GM21515 (cell line): ENCODE data around the gene SLC25A41.
"Not testable (repeated sequence)": the region's sequence is repeated elsewhere in the genome, so short reads cannot be mapped to it uniquely, and the experiment has no call there.

Experiments used
- ATAC-seq: cut with Tn5 transposase; IDR thresholded peaks from one replicate; pipeline ENCODE4 v1.9.1; 2021; ENCODE audit not compliant: unreplicated experiment

The SLC25A41 gene

GRCh38 chr19:6428692-6429418 lies 4.7 kb downstream of the SLC25A41 start:
- ATAC-seq: not testable (repeated sequence)

DNA sequence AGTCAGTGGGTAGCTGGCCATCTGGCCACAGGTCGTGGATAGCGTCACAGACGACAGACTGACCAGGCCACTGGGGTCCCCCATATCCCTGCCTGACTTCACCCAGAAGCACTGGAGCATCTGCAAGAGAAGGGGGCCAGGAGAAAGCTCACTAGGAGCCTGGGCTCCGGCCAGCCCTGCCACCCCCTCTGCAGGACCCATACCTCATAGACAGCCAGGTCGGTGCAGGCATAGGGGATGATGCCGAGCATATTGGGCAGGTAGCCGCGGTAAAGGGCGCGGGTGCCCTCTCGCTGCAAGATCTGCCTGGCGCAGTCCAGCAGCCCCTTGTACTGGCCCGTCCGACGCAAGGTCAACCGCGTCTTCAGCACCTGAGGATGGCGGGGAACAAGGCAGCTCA lies 6.4 kb downstream of the SLC25A41 start:
- ATAC-seq: no peak

DNA sequence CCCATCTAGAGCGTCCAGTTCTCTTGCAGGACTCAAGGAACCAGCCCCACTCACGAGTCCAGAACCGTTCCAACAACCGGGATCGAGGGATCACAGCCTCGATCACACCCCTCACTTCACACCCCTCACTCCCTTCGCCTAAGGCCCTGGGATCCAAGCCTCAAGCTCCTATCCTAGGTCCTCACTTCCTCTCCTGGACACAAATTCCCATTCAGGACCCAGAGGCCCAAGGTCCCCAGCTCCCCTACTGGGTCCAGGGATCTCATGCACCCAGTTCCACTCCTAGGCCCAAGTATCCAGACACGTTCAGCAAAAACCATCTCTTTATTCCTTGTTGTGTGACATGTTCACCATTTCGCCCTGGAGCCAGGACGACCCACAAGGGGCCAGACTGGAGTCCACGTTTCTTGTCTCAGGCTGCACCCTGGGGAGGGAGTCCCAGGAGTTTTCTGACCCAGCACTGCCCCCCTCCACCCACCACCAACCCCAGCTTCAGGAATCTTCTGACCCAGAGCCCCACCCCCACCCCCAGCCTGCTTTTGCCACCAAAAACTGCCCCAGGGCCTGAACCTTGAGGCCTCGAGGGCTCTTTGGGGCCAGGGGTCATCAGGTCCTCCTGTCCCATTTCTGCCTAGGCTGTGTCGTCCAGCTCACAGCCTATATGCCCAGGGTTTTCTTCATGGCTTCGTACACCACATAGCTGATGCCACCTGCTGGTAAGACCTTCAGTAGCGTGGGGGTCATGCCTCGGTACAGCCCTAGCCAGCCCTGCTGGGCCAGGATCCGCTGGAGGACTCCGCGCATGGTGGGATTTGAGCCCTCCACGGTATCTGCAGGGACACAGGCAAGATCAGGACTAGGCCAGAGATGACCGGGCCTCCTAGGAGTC lies 7.6 kb downstream of the SLC25A41 start:
- ATAC-seq: no peak

DNA sequence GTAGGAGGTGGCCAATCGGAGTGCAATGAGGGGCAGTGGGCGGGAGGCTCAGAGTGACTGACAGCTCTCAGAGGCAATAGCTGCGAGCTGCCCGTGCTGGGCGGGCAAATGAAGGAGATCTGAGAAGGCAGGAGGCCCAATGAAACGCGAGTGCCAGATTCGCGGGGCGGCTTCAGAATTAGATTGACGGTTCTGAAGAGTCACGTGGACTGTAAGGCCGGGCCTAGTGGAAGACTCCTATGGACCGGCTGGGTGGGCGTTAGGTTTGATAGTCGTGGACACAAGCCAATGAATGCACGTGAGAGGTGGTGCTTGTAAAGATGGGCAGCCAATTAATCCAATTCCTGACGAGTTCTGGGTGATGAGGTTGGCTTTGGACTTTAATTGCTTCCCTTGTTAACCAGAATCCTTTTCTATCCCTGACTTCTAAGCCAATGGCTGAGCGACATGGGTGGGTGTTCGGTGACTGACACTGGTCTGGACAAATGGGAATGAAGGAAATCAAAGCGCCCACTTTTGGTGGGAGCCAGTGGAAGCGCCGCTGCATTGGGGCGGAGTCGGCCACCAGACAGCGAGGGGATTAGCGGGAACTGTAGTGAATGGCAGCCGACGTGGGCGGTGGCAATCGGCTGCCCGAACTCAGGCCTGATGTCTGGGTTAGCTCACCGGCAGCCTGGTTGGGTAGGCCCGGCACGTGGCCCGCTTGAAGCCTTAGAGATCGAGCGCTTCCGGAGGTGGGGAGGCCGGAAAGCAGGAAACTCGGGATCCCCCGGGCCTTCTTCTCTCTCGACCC lies 8.4 kb downstream of the SLC25A41 start:
- ATAC-seq: peak; percentile 79

- no peak for ATAC-seq
These were observed 9.2 kb downstream of the SLC25A41 start, which contains the start of gene KHSRP for GRCh38 chr19:6424195-6424938. Gene KHSRP (minus strand): TSS chr19:6424811. CDS start chr19:6424701, 110 bp downstream.

DNA sequence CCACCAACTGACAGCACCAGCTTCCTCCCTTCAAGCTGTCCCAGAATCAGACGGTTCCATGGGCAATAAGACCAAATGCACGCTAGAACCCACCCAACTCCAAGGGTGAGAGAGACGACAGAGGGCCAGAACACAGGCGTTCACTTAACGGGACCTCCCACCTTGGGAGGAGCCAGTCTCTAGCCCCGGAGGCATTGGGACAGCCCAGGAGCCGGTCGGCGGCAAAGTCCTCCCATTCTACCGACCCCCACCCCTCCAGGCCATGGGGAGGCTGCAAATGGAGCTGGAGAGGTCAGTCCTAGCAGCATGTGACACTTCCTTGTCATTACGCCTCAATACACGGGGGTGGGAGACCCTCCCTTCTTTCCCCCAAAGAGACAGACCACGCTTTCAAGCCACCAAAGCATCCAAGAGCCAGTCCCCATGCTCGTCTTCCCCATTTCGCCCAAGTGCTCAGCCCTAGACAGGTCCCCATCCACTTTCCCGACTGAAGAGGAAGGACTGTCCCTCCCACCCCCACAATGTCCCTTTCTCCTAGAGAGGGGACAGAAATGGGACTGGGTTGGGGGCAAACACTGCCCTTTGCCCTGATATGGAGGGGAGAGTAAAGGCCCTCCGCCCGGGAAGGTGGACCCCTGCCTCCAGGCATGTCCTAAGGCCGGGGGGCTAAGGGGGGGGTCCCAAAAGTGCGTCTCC lies 9.9 kb downstream of the SLC25A41 start:
- no peak for ATAC-seq

DNA sequence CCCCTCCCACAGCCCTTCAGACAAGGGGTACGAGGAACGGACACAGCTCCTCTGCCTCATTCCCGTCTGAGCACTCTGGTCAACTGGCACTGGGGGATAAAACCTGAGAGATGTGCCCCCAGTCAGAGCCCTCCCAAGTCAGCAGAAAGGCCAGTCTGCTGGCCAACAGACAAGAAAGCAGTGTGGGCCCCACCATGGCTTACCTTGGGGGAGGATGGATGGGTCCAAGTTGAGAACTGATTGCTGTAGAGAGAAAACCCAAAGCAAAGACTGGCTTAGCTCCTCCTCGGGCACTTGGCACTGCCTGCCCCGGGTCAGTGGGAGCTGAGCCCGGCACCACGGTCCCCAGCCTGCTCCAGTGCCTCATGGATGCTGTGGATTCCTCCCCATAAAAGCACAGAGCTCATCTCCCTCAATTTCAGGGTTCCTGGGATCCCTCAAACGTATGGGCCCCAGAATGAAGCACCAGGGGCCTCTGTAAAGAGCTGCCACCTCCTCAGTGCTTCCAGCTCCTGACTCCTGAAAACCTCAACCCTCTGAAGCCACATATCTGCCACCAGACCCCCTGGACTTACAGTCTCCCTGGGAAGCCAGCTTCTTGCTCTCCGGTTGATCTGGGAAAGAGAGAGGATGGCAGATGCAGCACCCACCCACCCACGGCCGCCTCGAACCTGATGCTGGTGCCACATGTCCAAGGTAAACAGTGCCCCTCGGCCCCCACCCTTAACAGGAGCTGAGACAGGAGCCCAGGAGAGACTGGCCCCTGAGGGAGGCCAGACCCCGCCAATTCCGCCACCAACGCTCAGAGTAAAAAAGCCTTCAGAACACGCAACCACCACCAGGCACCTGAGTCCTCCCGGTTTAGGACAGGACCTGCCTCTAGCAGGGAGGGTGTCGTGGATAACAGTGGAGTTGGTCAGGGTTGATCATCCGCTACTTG lies 12.2 kb downstream of the SLC25A41 start:
- no peak for ATAC-seq

DNA sequence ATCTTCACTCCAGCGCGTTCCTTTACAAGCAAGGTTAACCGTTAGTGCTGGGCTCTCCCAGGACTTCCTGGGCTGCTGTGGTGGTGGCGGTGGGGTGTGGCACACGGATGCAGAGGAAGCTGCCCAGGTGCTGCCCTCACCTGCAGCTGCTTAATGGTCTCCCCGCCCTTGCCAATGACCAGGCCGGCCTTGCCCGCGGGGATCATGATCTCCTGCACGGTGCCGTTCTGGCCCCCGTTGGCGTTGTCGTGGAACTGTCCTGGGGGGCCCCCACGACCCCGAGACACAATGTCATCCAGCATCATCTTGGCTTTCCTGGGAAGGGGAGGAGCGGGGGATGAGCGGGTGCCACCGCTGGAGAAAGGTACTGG lies 15.0 kb downstream of the SLC25A41 start:
- no peak for ATAC-seq

GRCh38 chr19:6417713-6418561 lies 15.6 kb downstream of the SLC25A41 start:
- ATAC-seq: no peak

GRCh38 chr19:6416658-6417405 lies 16.7 kb downstream of the SLC25A41 start:
- ATAC-seq: no peak

GRCh38 chr19:6415591-6416190 lies 17.9 kb downstream of the SLC25A41 start:
- ATAC-seq: no peak

- ATAC-seq: no peak
These were observed 18.6 kb downstream of the SLC25A41 start for GRCh38 chr19:6414793-6415590.

DNA sequence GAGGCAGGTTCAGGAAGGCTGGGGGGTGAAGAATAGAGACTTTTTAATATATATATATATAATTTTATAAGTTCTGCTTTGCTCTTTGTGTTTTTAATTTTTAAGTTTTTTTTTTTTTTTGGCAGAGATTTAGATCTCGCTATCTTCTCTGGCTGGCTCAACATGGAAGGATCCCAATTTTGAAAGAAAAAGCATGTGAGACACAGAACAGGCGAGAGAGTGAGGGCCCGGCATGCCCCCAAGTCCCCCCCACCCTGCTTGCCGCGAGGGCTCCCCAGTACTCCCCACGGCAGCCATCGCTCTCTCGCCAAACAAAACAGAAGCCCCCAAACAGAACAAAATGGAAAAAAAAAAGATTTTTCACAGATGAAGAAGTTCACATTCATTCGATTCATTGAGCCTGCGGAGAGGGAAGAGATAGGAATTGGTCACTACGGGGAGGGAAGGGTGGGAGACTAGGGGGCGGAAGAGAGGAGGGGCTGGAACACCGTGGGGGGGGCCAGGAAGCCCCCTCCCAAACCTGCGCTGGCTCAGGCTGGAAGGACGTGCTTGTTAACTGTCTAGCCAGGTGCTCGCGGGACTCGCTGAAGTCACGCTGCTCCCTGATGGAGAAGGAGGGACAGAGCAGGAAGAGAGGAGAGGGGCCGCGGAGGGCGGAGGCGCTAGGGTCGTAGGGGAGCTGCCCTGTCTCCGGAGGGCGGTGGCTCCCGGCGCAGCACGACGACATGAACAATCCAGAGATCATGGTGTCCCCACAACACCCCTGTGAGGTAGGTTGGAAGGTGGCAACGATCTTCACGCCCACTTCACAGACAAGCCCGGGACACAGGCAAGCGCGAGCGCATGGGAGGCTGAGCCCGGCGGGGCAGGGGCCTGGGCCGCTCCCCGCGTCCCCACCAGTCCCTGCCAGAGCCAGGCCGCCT lies 19.6 kb downstream of the SLC25A41 start:
- ATAC-seq: no peak

GRCh38 chr19:6413291-6413690 lies 20.3 kb downstream of the SLC25A41 start:
- no peak for ATAC-seq

- ATAC-seq: no peak
These were observed 21.0 kb downstream of the SLC25A41 start for GRCh38 chr19:6412447-6413091.
